AG04449 (cell line): Measurements from ENCODE around the gene CACNA2D3.

ENCODE experiments used
- CTCF ChIA-PET: fragments of 350-600 bp; formaldehyde crosslinking; extraction: SDS; loops from one replicate; lab custom pipeline; 2021; ENCODE audit warnings: antibody characterized with exemption; lab: Yijun Ruan, JAX
- POLR2A ChIA-PET: fragments of 400-600, 350-600 bp; formaldehyde crosslinking; extraction: SDS; loops from one replicate; lab custom pipeline; 2020; ENCODE audit warnings: antibody characterized with exemption, inconsistent platforms; lab: Yijun Ruan, JAX
- DNase-seq: peaks from one replicate; pipeline ENCODE4 v3.0.0-alpha.2; 2010; ENCODE audit warnings: low read depth, low spot score
- H3K4me3 ChIP-seq: 2 replicates; pipeline ENCODE4 v1.5.1; 2011; ENCODE audit warnings: low read depth, mild to moderate bottlenecking, control low read depth, low read length
- TF ChIP-seq, protein P1 (sequence below): IDR thresholded peaks from one replicate; pipeline ENCODE4 v1.5.1; 2011; ENCODE audit warnings: mild to moderate bottlenecking, moderate library complexity, low read length, control low read depth, inconsistent platforms; ENCODE audit not compliant: insufficient read depth; ENCODE audit errors: missing control alignments

The CACNA2D3 gene

DNA sequence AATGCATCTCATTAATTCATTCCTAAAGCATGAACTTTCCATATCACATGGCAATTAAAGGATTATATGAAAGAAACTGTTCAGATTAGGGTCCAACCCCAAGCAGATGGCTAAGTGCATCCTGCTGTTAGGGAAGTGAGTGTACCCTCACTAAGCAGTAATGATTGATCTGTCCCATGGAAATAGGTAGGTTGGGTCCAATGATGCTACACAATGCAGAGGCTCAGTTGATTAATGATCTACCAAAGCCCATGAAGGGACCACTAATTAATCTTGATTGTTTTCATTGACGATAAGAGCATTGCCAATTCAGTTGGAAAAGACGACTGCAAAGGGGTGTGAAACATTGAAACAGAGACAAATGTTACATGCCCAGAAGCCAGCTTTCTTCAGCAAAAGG is 1000.0 kb downstream of the CACNA2D3 start:
- no peak for DNase-seq
- TF ChIP-seq, protein P1, sequence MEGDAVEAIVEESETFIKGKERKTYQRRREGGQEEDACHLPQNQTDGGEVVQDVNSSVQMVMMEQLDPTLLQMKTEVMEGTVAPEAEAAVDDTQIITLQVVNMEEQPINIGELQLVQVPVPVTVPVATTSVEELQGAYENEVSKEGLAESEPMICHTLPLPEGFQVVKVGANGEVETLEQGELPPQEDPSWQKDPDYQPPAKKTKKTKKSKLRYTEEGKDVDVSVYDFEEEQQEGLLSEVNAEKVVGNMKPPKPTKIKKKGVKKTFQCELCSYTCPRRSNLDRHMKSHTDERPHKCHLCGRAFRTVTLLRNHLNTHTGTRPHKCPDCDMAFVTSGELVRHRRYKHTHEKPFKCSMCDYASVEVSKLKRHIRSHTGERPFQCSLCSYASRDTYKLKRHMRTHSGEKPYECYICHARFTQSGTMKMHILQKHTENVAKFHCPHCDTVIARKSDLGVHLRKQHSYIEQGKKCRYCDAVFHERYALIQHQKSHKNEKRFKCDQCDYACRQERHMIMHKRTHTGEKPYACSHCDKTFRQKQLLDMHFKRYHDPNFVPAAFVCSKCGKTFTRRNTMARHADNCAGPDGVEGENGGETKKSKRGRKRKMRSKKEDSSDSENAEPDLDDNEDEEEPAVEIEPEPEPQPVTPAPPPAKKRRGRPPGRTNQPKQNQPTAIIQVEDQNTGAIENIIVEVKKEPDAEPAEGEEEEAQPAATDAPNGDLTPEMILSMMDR: no peak
- ChIA-PET CTCF (no interaction called here), POLR2A (no interaction called here)
- H3K4me3 ChIP-seq: no peak overlapping the region
